Retinal pigment epithelial cell (primary cell): ENCODE measurements around the gene INTS14.

ENCODE experiments used
- DNase-seq: peaks from one replicate; pipeline ENCODE4 v3.0.0-alpha.2; 2010; ENCODE audit warnings: low read depth
- H3K4me3 ChIP-seq: 2 replicates; pipeline ENCODE4 v1.5.1; 2011; ENCODE audit warnings: mild to moderate bottlenecking, low read length, control low read depth, moderate library complexity
- CTCF ChIP-seq: conservative IDR thresholded peaks from 2 replicates; pipeline ENCODE4 v1.5.1; 2011; ENCODE audit warnings: low read depth, low read length, control low read depth, inconsistent platforms

Gene INTS14

GRCh38 chr15:65580287-65580686 is 30.6 kb downstream of the INTS14 start:
- no peak for TF ChIP-seq CTCF
- H3K4me3 ChIP-seq: no peak overlapping the region
- no peak for DNase-seq

- no peak for DNase-seq
- no peak for TF ChIP-seq CTCF
- H3K4me3 ChIP-seq: no peak overlapping the region
Observed at GRCh38 chr15:65579762-65580161, 31.2 kb downstream of the INTS14 start.

- DNase-seq: no peak
- H3K4me3 ChIP-seq: no peak overlapping the region
- TF ChIP-seq CTCF: no peak
Observed at GRCh38 chr15:65578904-65579728, 31.8 kb downstream of the INTS14 start.

GRCh38 chr15:65577129-65577996 is 33.6 kb downstream of the INTS14 start:
- TF ChIP-seq CTCF: no peak
- DNase-seq: no peak
- H3K4me3 ChIP-seq: no peak overlapping the region

- no peak for TF ChIP-seq CTCF
Observed at GRCh38 chr15:65576664-65577063, 34.3 kb downstream of the INTS14 start.

GRCh38 chr15:65571971-65572370 is 39.0 kb downstream of the INTS14 start:
- no peak for DNase-seq
- H3K4me3 ChIP-seq: no peak overlapping the region
- no peak for TF ChIP-seq CTCF

More at GRCh38 chr15:65576664-65577063, 34.3 kb downstream of the INTS14 start:
- no peak overlapping the region for H3K4me3 ChIP-seq
- DNase-seq: peak; percentile 48
